IPS-18a (cell line): ENCODE data around the gene HTN1.

ENCODE experiments used
- H3K27ac ChIP-seq: one replicate; pipeline ENCODE4 v1.5.1; 2013; ENCODE audit warnings: low read length
- H3K27me3 ChIP-seq: one replicate; pipeline ENCODE4 v1.6.1; 2013; ENCODE audit warnings: mild to moderate bottlenecking, low read length; ENCODE audit not compliant: control insufficient read depth, insufficient read depth
- H3K36me3 ChIP-seq: one replicate; pipeline ENCODE4 v1.6.1; 2013; ENCODE audit warnings: low read depth, low read length; ENCODE audit not compliant: control insufficient read depth
- H3K4me1 ChIP-seq: one replicate; pipeline ENCODE4 v1.6.1; 2013; ENCODE audit warnings: low read depth, low read length; ENCODE audit not compliant: control insufficient read depth
- H3K4me3 ChIP-seq: one replicate; pipeline ENCODE4 v1.5.1; 2013; ENCODE audit warnings: low read length
- H3K9ac ChIP-seq: one replicate; pipeline ENCODE4 v1.6.1; 2013; ENCODE audit warnings: mild to moderate bottlenecking, low read length, moderate library complexity
- H3K9me3 ChIP-seq: one replicate; pipeline ENCODE4 v1.6.1; 2013; ENCODE audit warnings: low read depth, low read length; ENCODE audit not compliant: control insufficient read depth

HTN1 gene

GRCh38 chr4:70057651-70058050 is 7.4 kb downstream of the HTN1 start:
- Histone ChIP-seq H3K9me3 (peaks cover 6% of the 10 kb centered on the region), H3K27ac (no peak overlapping the region), H3K27me3 (no peaks in the 10 kb centered on the region), H3K9ac (no peak overlapping the region), H3K4me1 (no peaks in the 10 kb centered on the region), H3K4me3 (no peak overlapping the region), H3K36me3 (no peaks in the 10 kb centered on the region)

GRCh38 chr4:70059149-70059548 is 8.9 kb downstream of the HTN1 start:
- Histone ChIP-seq H3K9me3 (peaks cover 6% of the 10 kb centered on the region), H3K27me3 (no peaks in the 10 kb centered on the region), H3K27ac (no peak overlapping the region), H3K36me3 (no peaks in the 10 kb centered on the region), H3K4me3 (no peak overlapping the region), H3K9ac (no peak overlapping the region), H3K4me1 (no peaks in the 10 kb centered on the region)

GRCh38 chr4:70062000-70062399 is 11.8 kb downstream of the HTN1 start:
- Histone ChIP-seq H3K9ac (no peak overlapping the region), H3K27ac (no peak overlapping the region), H3K36me3 (no peaks in the 10 kb centered on the region), H3K4me3 (no peak overlapping the region), H3K4me1 (no peaks in the 10 kb centered on the region), H3K9me3 (no peaks in the 10 kb centered on the region), H3K27me3 (no peaks in the 10 kb centered on the region)

- Histone ChIP-seq H3K27ac (no peak overlapping the region), H3K27me3 (no peaks in the 10 kb centered on the region), H3K36me3 (no peaks in the 10 kb centered on the region), H3K9ac (no peak overlapping the region), H3K4me1 (no peaks in the 10 kb centered on the region), H3K9me3 (no peaks in the 10 kb centered on the region), H3K4me3 (no peak overlapping the region)
Observed at GRCh38 chr4:70080205-70080604, 30.0 kb downstream of the HTN1 start.

- no peaks in the 10 kb centered on the region for H3K36me3 ChIP-seq
- H3K4me1 ChIP-seq: no peaks in the 10 kb centered on the region
- no peak overlapping the region for H3K9ac ChIP-seq
- H3K9me3 ChIP-seq: no peaks in the 10 kb centered on the region
- H3K27me3 ChIP-seq: no peaks in the 10 kb centered on the region
- H3K27ac ChIP-seq: no peak overlapping the region
- no peak overlapping the region for H3K4me3 ChIP-seq
Observed at GRCh38 chr4:70099206-70099605, 49.0 kb downstream of the HTN1 start.
